Measurements from ENCODE around the gene MAMLD1. TPM values are rescaled to one million over a fixed set of nuclear protein-coding genes. Genes with fewer than 3 reads are reported as not detected.

The MAMLD1 gene
- polyA plus RNA-seq, 1 donor (not counting 4 experiments of a cell fraction or from before 2014, with no cell fraction given), result 0.98 TPM

- no peaks in the 10 kb centered on the region for H3K79me2 ChIP-seq (ENCODE audit: control insufficient read depth, insufficient read depth, low read length)
- H3K9me1 ChIP-seq (ENCODE audit: control insufficient read depth, extremely low read depth, insufficient read depth, low read length), result no peaks in the 10 kb centered on the region
- dilution Hi-C loops (cut with MboI; ENCODE audit: extremely low pct_ligation_motif_present, low sequenced_read_pairs), result no loop called here
- FAIRE-seq (no peak), DNase-seq (ENCODE audit: low read depth, low spot score) (no peak)
- H2AFZ ChIP-seq (ENCODE audit: control insufficient read depth, low read length), result no peak overlapping the region
- H3K9ac ChIP-seq (ENCODE audit: control insufficient read depth, extremely low read depth, insufficient read depth, low read length), result no peak overlapping the region
- peaks cover 7% of the 10 kb centered on the region for H3K4me1 ChIP-seq (ENCODE audit: control insufficient read depth, extremely low read depth, insufficient read depth, low read length)
- H3K36me3 ChIP-seq (ENCODE audit: control insufficient read depth in 2 of 2, extremely low read depth in 1 of 2, insufficient read depth in 2 of 2, low read length in 2 of 2), result no peaks in the 10 kb centered on the region
- no peak overlapping the region for H3K27ac ChIP-seq (ENCODE audit: control insufficient read depth, insufficient read depth, low read length)
- peak overlapping the region in 1 of 3 experiments; percentile 57 for H3K4me3 ChIP-seq (ENCODE audit: control insufficient read depth in 2 of 3, extremely low read depth in 1 of 3, insufficient read depth in 2 of 3, low read depth in 1 of 3, low read length in 3 of 3)
- peak overlapping the region; percentile 75 for H3K4me2 ChIP-seq (ENCODE audit: control insufficient read depth, extremely low read depth, insufficient read depth, low read depth, low read length)
- TF ChIP-seq EZH2 (IDR thresholded peaks at IDR 0.05; ENCODE audit: low read length) (peak; percentile 64), CTCF (optimal IDR thresholded peaks at IDR 0.05 in 1 of 3, IDR thresholded peaks at IDR 0.05 in 1 of 3, conservative IDR thresholded peaks at IDR 0.05 in 1 of 3; ENCODE audit: extremely low read depth in 1 of 3, insufficient read depth in 2 of 3, low read length in 3 of 3) (no peak)
- H3K9me3 ChIP-seq (ENCODE audit: control insufficient read depth, low read depth, low read length), result no peaks in the 10 kb centered on the region
- no peaks in the 10 kb centered on the region for H4K20me1 ChIP-seq (ENCODE audit: control insufficient read depth, extremely low read depth, insufficient read depth, low read length)
- peaks cover 16% of the 10 kb centered on the region for H3K27me3 ChIP-seq (ENCODE audit: control insufficient read depth, extremely low read depth, insufficient read depth, low read length)
These were observed 1.3 kb upstream of the MAMLD1 start for GRCh38 chrX:150361777-150362351.

GRCh38 chrX:150363561-150364346 is 637 bp downstream of the MAMLD1 start:
- Histone ChIP-seq H3K9me3 (ENCODE audit: control insufficient read depth, low read depth, low read length) (no peaks in the 10 kb centered on the region), H3K4me2 (ENCODE audit: control insufficient read depth, extremely low read depth, insufficient read depth, low read depth, low read length) (peak overlapping the region; percentile 65), H3K36me3 (ENCODE audit: control insufficient read depth in 2 of 2, extremely low read depth in 1 of 2, insufficient read depth in 2 of 2, low read length in 2 of 2) (no peaks in the 10 kb centered on the region), H3K9ac (ENCODE audit: control insufficient read depth, extremely low read depth, insufficient read depth, low read length) (peak overlapping the region; percentile 63), H3K4me1 (ENCODE audit: control insufficient read depth, extremely low read depth, insufficient read depth, low read length) (peaks cover 7% of the 10 kb centered on the region), H2AFZ (ENCODE audit: control insufficient read depth, low read length) (peak overlapping the region; percentile 58), H3K4me3 (ENCODE audit: control insufficient read depth in 2 of 3, extremely low read depth in 1 of 3, insufficient read depth in 2 of 3, low read depth in 1 of 3, low read length in 3 of 3) (peak overlapping the region; percentile 48 to 64 (median 57)), H4K20me1 (ENCODE audit: control insufficient read depth, extremely low read depth, insufficient read depth, low read length) (no peaks in the 10 kb centered on the region), H3K27ac (ENCODE audit: control insufficient read depth, insufficient read depth, low read length) (no peak overlapping the region), H3K79me2 (ENCODE audit: control insufficient read depth, insufficient read depth, low read length) (no peaks in the 10 kb centered on the region), H3K27me3 (ENCODE audit: control insufficient read depth, extremely low read depth, insufficient read depth, low read length) (peaks cover 16% of the 10 kb centered on the region), H3K9me1 (ENCODE audit: control insufficient read depth, extremely low read depth, insufficient read depth, low read length) (no peaks in the 10 kb centered on the region)
- FAIRE-seq, result no peak
- TF ChIP-seq CTCF (optimal IDR thresholded peaks at IDR 0.05 in 1 of 3, IDR thresholded peaks at IDR 0.05 in 1 of 3, conservative IDR thresholded peaks at IDR 0.05 in 1 of 3; ENCODE audit: extremely low read depth in 1 of 3, insufficient read depth in 2 of 3, low read length in 3 of 3) (peak in 1 of 3 experiments; percentile 29), EZH2 (IDR thresholded peaks at IDR 0.05; ENCODE audit: low read length) (no peak)
- dilution Hi-C loops (cut with MboI; ENCODE audit: extremely low pct_ligation_motif_present, low sequenced_read_pairs), result no loop called here
- DNase-seq (ENCODE audit: low read depth, low spot score), result no peak

All from keratinocyte (primary cell).